Retinal pigment epithelial cell (primary cell): ENCODE measurements around the gene CCNQ.

ENCODE experiments used
- DNase-seq: peaks from one replicate; pipeline ENCODE4 v3.0.0-alpha.2; 2010; ENCODE audit warnings: low read depth
- H3K4me3 ChIP-seq: 2 replicates; pipeline ENCODE4 v1.5.1; 2011; ENCODE audit warnings: mild to moderate bottlenecking, low read length, control low read depth, moderate library complexity
- CTCF ChIP-seq: conservative IDR thresholded peaks from 2 replicates; pipeline ENCODE4 v1.5.1; 2011; ENCODE audit warnings: low read depth, low read length, control low read depth, inconsistent platforms

CCNQ gene

DNA sequence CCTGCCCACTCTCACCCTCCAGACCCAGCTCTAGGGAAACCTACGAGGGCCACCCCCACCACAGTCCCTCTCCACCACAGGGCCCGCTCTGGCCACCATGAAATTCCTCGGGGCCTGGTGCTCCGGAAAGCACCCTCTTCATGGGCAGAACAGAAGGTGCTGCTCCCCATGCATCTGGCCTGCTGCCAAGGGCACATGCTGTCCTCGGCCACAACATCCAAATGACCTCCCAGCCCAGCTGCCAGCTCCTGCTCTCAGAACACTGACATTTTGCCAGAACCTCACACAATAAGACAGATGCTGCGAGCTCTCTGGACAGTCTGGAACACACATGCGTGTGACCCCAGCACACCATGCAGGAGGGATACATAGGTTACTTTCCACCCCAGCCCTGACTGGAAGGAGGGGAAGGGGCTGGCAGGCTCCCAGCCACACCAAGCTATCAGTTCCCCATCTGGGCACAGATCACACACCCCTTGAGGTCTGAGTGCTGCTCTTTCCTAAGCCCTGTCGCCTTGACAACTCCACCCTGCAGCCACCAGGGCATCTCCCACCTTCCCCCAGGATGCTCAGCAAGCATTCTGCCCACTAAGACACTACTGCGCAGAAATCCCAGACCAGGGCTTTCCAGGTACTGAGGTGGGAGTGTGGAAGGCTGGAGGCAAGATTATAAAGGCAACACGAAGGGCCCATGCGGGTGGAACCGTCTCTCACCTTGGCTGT lies 5.8 kb downstream of the CCNQ start:
- DNase-seq: no peak
- no peak overlapping the region for H3K4me3 ChIP-seq
- no peak for TF ChIP-seq CTCF

GRCh38 chrX:153592091-153592833 lies 6.7 kb downstream of the CCNQ start:
- TF ChIP-seq CTCF: no peak

GRCh38 chrX:153590961-153591956 lies 7.7 kb downstream of the CCNQ start:
- no peak overlapping the region for H3K4me3 ChIP-seq
- DNase-seq: no peak
- no peak for TF ChIP-seq CTCF

More at GRCh38 chrX:153592091-153592833, 6.7 kb downstream of the CCNQ start:
- DNase-seq: no peak
- no peak overlapping the region for H3K4me3 ChIP-seq

DNA sequence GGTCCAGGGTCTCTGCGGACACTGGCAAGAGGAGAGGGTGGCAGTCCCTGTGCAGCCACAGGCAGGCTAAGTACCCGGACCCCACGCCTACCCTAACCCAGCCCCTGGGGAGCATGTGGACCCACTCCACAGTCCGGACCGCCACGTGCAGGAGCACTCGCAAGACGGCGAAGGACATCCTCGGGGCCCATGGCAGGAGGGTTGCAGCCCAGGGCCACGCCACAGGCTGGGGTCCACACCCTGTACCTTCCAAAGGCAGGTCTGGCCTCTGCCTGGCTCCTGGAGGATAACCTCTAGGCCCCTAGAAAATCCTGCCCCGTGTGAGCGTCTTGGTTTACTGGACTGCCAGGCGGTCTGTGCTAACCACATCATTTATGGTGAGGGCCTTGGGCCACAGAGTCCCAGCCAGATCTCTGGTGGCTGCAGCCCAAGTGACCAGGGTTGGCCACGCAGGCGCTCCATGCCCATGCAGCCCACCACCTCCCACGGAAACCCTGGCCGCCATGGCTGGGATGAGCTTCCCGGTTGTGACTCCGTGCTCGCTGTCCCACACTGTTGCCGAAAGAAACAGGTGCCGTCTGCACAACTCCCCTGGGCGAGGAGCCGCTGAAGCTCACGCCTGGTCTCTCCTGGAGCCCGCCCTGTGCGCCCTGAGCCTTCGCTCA lies 10.0 kb downstream of the CCNQ start:
- no peak for TF ChIP-seq CTCF
- no peak for DNase-seq
- H3K4me3 ChIP-seq: no peak overlapping the region

DNA sequence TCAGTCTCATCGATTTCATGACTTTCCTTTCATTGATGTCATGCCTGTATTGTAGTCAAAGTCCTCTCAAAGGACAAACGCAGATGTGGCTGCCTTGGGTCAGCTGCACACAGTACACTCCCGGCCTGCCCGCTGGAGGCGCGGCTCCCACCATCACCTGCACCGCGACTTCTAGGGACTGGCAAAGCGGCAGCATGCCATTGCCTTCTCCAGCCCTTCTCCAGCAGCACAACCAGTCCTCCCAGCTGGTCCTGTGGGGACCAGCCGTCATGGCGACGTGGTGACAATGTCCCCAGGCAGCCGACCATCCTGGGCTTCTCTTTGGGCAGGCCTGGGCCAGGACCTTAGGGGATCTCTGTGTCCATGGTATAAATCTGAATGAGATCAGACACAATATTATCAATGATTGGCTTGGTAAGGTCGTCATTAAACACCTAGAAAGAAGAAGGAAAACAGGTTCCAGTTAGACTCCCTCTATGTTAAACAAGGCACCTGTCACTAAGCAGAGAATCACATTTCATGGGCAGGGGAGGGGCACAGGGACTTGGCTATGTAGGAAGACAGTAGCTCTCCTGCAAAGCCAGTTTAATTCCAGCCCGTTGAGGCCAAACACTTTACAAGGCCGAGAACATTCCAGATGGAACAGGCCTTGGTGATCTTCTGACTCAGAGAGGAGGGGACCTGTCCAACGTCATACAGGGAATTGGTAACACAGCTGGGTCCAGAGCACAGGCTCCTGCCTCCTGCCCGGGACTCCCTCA lies 10.7 kb downstream of the CCNQ start:
- H3K4me3 ChIP-seq: no peak overlapping the region
- no peak for DNase-seq
- TF ChIP-seq CTCF: no peak

- no peak overlapping the region for H3K4me3 ChIP-seq
These were observed 11.6 kb downstream of the CCNQ start for GRCh38 chrX:153587342-153587741.

More at GRCh38 chrX:153587342-153587741, 11.6 kb downstream of the CCNQ start:
- no peak for TF ChIP-seq CTCF
- no peak for DNase-seq
